Keratinocyte (primary cell): ENCODE data around the gene GRIA4.

ENCODE experiments used
- CTCF ChIP-seq, 3 experiments: IDR thresholded peaks in 1 of 3; conservative IDR thresholded peaks in 1 of 3; optimal IDR thresholded peaks in 1 of 3; 2 replicates in 2 of 3; 3 replicates in 1 of 3; pipeline versions ENCODE3 to v1.5.1; 2011; ENCODE audit warnings: low read length in 3 of 3, mild to moderate bottlenecking in 3 of 3, moderate library complexity in 2 of 3, control low read depth in 1 of 3, inconsistent platforms in 1 of 3; ENCODE audit not compliant: insufficient read depth in 2 of 3; ENCODE audit errors: extremely low read depth in 1 of 3
- EZH2 ChIP-seq: IDR thresholded peaks from one replicate; pipeline ENCODE4 v1.6.1; 2012; ENCODE audit warnings: inconsistent platforms, mild to moderate bottlenecking, low read length, moderate library complexity

- no peak for TF ChIP-seq CTCF (optimal IDR thresholded peaks at IDR 0.05 in 1 of 3, IDR thresholded peaks at IDR 0.05 in 1 of 3, conservative IDR thresholded peaks at IDR 0.05 in 1 of 3; ENCODE audit: extremely low read depth in 1 of 3, insufficient read depth in 2 of 3, low read length in 3 of 3)
- TF ChIP-seq EZH2 = no peak
Observed at GRCh38 chr11:105878510-105878909, 268.6 kb downstream of the GRIA4 start.
